Keratinocyte (primary cell): ENCODE data around the gene ANKS1B.

Source experiments
- CTCF ChIP-seq, 3 experiments: IDR thresholded peaks in 1 of 3; conservative IDR thresholded peaks in 1 of 3; optimal IDR thresholded peaks in 1 of 3; 2 replicates in 2 of 3; 3 replicates in 1 of 3; pipeline versions ENCODE3 to v1.5.1; 2011; ENCODE audit warnings: low read length in 3 of 3, mild to moderate bottlenecking in 3 of 3, moderate library complexity in 2 of 3, control low read depth in 1 of 3, inconsistent platforms in 1 of 3; ENCODE audit not compliant: insufficient read depth in 2 of 3; ENCODE audit errors: extremely low read depth in 1 of 3
- EZH2 ChIP-seq: IDR thresholded peaks from one replicate; pipeline ENCODE4 v1.6.1; 2012; ENCODE audit warnings: inconsistent platforms, mild to moderate bottlenecking, low read length, moderate library complexity

GRCh38 chr12:99707883-99708282 is 276.9 kb downstream of the ANKS1B start:
- TF ChIP-seq CTCF (optimal IDR thresholded peaks at IDR 0.05 in 1 of 3, IDR thresholded peaks at IDR 0.05 in 1 of 3, conservative IDR thresholded peaks at IDR 0.05 in 1 of 3; ENCODE audit: extremely low read depth in 1 of 3, insufficient read depth in 2 of 3, low read length in 3 of 3) (no peak), EZH2 (no peak)
